NOMO-1 treated with dmso at 0.1 percent for 144 hours (cell line): ENCODE measurements around the gene CAMKMT.

Experiments used
- DNase-seq: peaks from one replicate; lab custom pipeline; 2025; ENCODE audit not compliant: unreplicated experiment; lab: John Stamatoyannopoulos, UW

The CAMKMT gene

DNA sequence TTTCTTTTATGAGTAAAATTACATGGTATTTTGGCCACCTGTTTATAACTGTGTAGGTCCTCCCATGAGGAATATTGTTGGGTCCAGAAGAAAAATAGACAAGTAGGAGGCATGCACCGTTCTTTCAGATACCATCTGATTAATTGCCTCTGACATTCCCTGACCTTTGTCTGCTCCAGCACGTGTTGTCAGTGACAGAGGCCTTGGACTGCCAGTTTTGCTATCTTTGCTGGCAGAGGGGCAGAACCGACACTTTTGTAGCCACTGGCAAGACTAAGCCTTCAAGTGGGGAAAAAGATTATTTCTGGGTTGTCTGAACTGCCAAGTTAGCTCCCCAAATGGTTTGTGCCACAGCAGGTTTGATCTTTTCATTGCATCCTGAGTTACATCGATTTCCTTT is 276.9 kb downstream of the CAMKMT start:
- no peak for DNase-seq

DNA sequence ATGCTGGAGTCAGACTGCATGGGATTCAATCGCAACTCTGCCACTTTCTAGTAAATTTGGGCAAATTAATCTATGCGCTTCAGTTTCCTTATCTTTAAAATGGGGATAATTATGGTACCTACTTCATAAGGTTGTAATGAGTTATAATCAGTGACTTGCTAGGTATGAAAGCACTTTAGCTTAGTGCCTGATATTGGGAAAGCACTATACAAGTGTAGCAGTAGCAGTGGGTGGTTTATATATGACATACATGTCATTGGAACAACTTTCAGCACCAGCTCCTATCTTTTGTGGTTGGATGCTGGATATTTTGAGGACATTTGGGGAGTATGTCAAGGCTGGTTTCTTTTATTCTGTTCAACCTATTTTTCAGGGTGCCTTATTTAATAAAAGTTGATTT is 277.7 kb downstream of the CAMKMT start:
- DNase-seq, result no peak

DNA sequence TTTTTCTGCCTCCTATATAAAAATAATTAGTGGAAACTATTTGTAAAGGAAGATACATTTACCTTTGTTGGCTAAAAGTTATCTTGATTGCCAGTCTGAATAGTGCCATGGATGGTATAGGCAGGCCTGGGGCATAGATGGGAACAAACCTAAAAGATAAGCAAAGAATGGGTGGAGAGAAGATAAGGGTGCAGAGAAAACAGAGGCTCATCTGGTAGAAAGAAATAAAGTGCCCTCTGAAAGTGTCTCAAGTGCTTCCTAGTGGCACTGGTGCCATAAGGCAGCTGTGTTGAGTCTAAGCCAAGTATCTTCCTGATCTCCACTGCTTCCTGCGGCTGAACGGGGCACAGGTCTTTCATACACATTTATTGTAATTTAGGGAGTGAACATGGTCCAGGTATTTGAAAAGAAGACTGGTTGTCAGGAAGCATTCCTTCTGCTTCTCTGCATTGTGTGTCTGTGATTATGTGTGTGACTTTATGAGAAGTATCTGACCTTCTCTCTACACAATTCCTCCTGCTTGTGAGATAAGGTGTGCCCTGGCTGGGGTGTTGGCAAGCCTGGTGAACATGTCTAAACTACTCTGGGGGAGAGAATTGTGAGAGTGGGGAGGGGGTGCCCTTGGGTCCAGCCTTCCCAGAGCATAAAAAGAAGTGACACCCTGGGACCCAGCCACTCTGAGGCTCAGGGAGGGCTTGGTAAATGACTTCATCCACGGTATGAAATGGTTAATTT is 280.5 kb downstream of the CAMKMT start:
- no peak for DNase-seq

DNA sequence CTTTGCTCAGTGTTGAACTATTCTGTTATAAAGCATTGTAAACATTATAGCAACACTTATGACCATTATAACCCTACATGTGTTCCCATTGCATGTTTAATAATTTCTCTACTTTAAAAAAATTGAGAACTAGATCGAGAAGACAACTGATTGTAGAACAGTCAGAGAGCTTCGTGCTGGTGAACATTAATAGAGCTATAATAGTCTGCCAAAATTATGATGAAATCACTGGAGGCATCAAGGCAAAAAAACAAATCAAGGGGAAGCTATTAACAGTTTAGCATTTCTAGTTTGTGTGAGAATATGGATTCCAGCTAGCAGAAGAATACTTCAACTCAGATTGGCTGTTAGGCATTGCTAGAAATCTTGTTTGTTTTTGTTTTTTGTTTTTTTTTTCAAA is 284.2 kb downstream of the CAMKMT start:
- DNase-seq, result no peak

DNA sequence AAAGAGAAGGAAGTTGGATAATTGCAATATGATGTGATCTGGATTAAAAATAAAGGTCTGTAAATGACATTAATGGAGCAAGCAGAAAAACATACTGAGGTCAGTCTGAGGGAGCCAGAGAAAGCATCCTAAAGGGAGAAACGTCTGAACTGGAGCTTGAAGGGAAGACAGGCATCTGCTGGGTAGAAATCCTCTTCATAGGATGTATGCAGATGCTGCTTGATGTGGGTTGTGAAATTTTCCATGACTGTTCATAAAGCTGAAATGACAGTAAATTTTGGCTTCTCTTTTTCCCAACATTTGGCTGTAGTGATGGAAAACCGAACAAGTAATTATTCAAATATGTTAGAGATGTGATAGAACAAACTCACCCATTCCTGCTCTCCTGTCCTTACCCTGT is 287.6 kb downstream of the CAMKMT start:
- DNase-seq, result no peak

DNA sequence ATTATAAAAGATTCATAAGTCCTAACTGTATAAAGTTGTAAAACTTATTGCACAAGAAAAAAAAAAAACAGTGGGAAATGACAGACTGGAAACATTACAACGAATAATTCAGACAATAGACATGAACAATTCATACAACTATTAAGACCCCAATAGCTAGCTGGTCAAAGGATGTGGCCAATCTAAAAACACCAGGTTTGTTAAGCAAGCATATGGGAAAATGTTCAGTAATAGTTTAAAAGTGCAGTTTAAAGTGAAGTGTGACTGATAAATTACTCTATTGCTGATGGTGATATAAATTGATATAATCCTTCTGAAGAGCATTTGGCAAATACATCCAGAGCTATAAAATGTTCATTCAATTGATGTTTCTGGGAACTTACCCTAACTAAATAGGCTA is 289.0 kb downstream of the CAMKMT start:
- no peak for DNase-seq

DNA sequence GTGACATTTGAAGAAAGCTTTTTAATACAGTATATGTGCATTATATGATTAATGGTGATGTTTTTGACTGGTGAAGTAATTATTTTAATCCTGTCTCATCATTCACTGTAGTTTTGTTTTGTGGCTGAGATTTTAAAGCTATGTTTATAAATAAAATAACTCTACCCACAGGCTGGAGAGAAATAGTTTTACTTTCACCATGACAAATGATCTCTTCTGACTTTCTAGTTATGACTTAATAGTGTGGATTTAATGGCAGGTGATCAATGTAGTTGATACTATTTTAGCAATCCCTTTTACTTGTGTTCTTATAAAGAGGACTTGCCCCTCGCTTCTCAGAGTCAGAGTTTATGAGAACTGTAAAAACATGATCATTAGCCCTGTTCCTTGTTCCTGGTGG is 290.2 kb downstream of the CAMKMT start:
- no peak for DNase-seq

DNA sequence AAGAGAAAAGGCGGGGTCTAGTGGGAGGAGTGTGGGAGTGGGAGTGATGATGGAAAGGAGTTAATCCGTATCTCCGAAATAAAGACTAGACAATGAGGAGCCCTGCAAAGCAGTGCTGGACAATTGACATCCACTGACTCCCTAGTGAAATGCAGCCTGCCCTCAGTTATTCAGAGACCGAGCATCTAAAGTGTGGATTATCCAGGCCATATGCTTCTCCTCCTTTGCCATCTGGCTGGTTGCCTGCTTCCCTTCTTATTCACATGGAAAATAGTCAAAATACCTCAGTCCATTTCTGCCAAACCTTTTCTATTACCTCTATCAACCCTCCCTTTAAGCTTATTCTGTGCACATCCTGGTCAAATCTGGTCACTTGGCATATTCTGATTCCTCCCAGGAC is 291.0 kb downstream of the CAMKMT start:
- no peak for DNase-seq

DNA sequence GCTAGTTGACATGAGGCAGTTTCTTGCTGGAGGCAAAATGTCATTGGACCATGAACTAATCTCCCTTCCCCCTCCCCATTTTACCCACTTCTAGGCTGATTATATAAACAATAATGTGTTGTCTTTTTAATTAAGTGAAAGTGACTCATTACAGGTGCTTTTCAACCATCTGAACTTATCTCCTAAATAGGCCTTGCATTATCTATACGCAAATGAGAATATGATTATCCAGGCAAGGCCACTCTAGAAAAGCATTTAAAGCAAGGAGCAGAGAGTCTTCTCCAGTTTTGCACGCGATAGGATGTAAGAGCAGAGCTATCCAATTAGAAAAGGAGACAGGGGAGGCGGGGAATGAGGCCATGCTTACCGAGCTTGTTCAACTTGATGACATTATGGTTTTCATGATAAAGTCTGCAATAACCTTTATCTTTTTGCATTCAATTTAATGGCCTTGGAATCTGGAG is 293.7 kb downstream of the CAMKMT start:
- DNase-seq, result no peak

DNA sequence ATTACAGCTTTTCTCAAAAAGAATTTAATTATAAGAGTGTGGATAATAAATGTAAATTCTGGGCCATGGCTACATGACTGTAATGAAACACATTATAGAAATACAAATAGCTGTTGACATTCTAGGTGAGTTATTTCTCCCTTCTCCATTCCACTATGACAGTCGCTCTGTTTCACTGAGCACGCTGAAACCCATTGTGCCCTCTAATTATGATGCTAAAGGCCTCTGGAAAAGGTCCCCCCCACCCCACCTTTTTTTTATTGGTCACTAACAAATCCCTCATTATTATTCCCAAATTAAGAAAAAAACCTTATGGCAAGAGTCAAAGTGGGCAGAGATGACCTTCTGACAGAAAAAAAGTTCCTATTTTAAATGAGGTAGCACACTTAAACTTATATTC is 294.7 kb downstream of the CAMKMT start:
- DNase-seq, result no peak

DNA sequence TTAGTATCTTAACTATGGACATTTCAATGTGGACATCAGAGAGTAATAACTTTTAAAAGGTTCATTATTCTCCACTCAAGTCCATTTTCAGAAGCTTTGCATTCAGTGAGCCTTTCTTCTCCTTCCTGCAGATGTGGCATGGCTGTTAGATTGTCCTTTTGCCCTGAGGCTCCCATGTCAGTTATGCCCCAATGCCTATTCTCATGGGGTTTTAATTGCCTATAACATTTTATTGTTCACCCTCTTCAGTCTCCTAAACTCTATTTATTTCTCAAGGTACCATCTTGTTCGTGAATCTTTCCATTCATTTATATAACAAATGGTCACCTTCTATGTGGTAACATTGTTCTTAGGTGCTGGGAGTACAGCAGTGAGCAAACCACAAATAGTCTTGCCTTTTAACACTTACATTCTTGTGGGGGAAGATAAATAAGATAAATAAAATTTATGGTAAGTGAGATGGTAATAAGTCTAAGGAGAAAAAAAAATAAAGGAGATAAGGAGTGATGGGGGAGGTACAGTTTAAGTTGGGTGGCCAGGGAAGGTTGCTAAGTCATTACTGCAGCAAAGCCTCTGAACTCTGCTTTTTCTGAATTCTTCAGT is 301.8 kb downstream of the CAMKMT start:
- DNase-seq, result no peak

DNA sequence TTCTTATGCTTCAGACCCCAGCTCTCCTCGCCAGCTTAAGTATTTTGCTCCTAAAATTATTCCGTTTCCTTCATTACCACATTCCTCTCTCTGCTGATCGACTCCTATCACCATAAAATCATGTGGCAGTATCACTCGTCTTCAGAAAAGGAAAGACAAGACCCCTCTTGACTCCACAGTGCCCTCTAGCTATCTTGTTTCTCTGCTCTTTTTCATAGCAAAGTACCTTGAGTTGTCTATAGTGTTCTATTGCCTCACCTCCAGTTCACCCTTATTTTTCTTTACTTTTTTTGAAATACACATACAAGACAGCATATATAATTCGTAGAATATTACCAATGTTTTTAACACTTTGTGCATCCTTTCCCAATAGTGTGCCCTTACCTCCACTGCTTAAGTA is 306.6 kb downstream of the CAMKMT start:
- DNase-seq, result no peak

DNA sequence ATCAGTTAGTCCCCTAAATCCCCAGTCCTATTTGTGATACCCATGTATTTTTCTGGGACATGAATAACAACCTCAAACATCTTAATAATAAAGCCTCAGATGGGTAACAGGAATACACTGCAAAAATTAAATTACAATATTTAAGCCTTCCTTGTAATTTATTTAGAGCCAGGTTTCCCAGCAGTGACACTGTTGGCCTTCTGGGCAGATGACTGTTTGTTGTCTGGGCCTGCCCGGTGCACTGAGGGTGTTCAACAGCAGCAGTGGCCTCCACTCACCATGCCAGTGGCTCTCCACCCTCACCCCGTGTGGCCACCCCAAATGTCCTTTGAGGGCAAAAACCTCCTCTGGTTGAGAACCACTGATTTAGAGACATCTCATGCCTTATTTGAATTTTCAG is 309.5 kb downstream of the CAMKMT start:
- no peak for DNase-seq

DNA sequence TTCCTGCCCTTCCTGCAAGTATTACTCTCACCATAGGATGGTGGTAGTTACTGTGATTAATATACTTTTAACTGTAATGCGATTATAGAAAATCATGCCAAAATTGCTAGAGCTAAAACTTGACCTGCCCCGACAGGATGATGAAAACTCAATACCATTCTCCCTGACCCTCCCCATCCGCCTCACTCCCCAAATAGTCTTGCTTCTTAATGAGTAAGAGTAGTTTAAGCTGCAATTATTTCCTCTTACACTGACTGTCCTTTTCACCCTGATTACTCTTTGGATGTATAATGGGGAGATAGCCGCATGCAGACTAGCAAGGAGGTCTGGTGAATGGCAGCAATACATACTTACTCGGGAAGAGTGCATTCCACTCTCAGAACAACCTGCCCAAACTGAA is 310.2 kb downstream of the CAMKMT start:
- DNase-seq, result no peak

DNA sequence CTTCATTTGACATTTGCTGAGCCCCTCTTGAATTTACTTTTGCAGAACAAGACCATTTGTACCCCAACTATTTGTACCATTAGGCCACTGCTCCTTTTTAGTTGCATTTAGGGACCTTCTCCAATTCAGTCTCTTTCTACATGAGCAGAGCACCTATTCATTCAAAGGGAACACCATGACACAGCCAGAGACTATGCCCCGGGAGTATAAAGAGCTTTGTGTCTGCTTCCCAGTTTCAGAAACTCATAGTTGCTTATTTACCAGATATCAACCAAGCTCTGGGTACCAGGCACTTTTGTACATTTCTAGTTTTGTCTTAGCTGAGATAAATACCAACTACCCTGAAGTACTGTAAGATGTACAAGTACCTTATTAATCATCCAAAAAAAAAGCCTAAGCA is 310.7 kb downstream of the CAMKMT start:
- DNase-seq, result no peak

DNA sequence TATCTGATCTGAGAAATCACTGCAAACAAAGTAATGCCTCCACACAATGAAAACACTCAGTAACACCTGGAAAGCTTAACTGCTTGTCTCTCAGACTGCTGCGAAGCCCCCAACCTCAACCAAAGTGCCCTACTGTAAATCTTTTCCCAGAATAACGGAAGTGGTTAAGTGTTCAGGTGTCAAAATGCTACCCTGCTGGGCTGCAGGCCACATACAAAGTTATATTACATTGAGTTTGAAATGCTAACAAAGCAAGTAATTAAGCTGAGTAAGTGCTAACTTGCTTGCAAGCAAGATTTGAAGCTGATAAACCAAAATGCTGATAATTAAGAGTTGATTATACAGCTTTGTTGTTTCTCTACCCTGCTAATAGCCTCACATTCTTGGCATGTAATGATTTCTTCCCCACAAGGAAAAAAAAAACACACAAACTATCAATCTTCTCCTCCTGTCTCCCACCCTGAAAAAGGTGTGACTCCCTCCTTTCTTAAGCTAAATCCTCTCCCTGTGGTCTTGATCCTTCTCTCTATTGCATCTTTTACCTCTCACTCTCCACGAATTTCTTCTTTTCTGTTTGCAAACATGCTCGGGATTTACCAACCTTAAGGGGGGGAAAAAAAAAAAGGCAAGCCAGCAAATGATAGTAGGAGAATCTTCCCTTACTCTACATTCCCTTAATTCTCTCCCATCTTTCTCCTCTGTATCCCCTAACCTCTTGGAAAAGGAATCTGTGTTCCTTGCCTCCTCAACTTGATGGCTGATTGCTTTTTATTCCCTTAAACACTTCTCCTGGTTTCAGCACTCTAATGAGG is 312.9 kb downstream of the CAMKMT start:
- DNase-seq, result no peak

DNA sequence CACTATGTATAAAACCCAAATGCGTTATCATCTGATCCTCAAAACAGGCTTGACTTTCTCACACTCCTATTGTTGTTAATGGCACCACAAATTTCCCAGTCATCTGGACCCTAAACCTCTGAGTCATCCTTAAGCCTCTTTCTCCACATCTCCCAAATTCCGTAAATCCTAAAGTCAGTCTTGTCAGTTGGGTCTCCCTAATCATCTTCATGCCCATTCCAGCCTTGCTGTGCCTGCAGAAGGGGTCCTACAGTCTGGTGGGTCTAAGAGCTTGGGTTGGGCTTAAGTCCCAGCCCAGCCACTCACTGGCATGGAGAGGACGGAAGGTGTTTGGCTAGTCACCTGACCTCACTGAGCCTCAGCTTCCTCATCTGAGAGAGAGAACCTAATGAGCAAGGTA is 314.6 kb downstream of the CAMKMT start:
- no peak for DNase-seq

DNA sequence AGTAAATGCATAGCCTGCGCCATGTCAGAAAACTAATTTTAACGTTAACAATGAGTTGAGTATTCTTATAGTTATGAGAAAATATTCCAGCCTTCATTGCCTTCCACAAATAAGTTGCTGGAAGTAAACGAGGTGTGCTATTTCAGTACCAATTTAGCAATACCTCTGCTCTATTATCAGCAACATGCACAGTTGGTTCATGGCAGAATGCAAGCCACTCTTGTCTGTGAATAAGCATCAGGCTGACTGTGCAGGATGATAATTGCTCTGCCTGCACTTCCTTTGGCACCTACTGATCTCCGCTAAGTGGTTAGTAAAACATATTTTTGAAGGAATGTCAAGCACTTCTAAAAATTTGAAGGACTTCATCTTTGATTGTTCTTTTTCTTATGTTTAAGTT is 317.8 kb downstream of the CAMKMT start:
- no peak for DNase-seq

DNA sequence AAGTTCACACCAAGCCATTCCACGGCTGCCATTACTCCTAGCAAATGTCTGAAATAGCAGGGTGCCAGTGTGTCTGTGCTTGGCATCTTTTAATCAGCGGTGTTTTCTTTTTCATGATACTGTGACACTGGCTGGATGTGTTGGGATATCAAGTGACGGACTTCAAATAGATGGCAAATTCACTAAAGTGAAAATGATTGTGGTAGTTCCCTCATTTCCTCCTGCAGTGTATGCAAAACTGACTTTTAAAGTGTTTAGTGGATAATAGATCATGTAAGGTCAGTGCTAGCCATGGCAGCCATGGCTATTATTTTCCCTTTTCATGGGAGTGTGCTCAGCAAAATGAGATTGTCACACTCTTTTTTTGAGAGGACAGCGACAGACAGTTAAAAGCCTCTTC is 318.2 kb downstream of the CAMKMT start:
- DNase-seq, result no peak

DNA sequence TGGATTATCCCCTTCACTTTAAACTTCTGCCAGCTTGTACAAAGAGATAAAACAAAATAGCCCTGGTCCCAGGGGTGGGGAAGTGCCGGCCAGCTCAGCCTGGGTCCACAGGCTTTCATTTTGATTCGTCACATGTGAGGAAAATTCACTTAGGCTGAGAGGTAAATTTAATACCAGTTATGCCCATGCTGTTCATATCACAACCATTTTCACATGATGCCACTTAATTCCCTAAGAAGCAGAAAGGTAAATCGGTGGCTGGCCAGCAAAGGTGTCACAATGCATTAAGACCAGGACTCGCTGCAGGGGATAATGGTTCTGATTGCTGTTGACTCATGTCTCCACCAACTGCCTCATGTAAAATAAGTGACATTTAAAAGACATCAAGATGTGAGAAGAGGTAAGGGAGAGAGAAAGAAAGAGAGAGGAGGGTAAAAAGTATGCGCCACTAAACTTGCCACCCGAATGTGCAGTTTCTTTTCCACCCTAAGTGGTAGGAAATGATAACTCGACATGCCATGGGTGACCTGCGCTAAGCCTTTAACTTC is 318.8 kb downstream of the CAMKMT start:
- no peak for DNase-seq

DNA sequence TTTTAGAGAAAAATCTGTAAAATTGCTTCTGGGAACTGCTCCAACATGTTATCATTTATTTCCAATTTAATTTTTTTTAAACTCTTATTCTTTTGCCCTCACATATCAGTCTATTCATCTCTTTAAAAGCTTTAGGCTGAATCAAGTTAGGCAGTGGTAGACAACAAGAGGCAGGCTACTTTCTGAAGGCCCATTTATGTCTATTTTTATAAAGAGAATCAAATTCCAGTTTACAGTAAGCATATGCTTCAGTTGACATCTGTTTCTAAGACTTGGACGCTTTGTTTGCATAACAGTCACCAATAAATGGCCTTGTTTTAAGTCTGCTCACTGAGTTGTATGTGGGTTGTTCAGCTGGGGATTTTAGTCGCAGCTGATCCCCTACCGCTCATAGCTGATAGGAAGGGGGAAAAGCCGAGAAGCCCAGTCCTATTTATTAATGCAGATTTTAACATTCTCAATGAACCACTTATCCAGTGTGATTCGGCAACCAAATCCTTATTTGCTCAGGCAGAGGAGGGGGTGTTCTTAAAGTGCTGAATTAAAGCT is 319.3 kb downstream of the CAMKMT start:
- no peak for DNase-seq

DNA sequence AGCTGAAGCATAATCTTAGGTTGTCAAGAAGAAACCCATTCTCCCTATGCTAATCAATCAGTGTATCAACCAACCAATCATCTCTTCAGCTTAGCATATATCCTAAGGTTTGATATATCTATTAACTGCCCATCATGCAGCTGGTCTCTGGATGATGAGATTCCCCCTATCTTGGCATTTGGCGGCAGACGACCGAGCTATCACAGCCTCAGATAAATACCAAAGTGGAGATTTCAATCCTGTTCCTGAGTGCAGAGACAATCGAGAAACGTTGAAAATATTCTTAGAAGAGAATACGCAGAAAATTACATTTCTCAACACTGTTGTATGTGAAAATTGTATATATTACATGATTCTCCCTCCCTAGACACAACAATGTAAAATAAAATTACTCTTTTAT is 320.7 kb downstream of the CAMKMT start:
- DNase-seq, result no peak
